NCI-H146 (cell line): Measurements from ENCODE around the gene MYH9.
"Not testable (repeated sequence)": the region's sequence is repeated elsewhere in the genome, so short reads cannot be mapped to it uniquely, and the experiment has no call there.

ENCODE experiments used
- DNase-seq: peaks from one replicate; lab custom pipeline; 2025; lab: John Stamatoyannopoulos, UW

The MYH9 gene

GRCh38 chr22:36267058-36267457 is 120.7 kb downstream of the MYH9 start:
- DNase-seq: no peak

GRCh38 chr22:36263886-36264664 is 123.7 kb downstream of the MYH9 start:
- not testable (repeated sequence) for DNase-seq

- not testable (repeated sequence) for DNase-seq
These were observed 124.5 kb downstream of the MYH9 start for GRCh38 chr22:36263216-36263673.

GRCh38 chr22:36262307-36262706 is 125.5 kb downstream of the MYH9 start:
- not testable (repeated sequence) for DNase-seq

GRCh38 chr22:36261675-36262074 is 126.1 kb downstream of the MYH9 start:
- not testable (repeated sequence) for DNase-seq

- DNase-seq: no peak
These were observed 128.0 kb downstream of the MYH9 start for GRCh38 chr22:36259615-36260300.

- peak; percentile 20 for DNase-seq
These were observed 128.8 kb downstream of the MYH9 start for GRCh38 chr22:36258701-36259614.

- DNase-seq: peak; percentile 11
These were observed 129.7 kb downstream of the MYH9 start for GRCh38 chr22:36257948-36258670.

GRCh38 chr22:36257308-36257707 is 130.5 kb downstream of the MYH9 start:
- DNase-seq: no peak

- DNase-seq: no peak
These were observed 131.3 kb downstream of the MYH9 start for GRCh38 chr22:36256478-36256877.

GRCh38 chr22:36255572-36255971 is 132.2 kb downstream of the MYH9 start:
- not testable (repeated sequence) for DNase-seq

GRCh38 chr22:36253523-36254490 is 134.0 kb downstream of the MYH9 start:
- DNase-seq: no peak

- DNase-seq: no peak
These were observed 134.8 kb downstream of the MYH9 start, which contains the start of gene APOL1 for GRCh38 chr22:36252754-36253522. TSS of gene APOL1 (plus strand) at chr22:36253133. CDS start at chr22:36254956, 1,823 bp downstream.

GRCh38 chr22:36251979-36252608 is 135.7 kb downstream of the MYH9 start:
- DNase-seq: not testable (repeated sequence)

GRCh38 chr22:36250292-36250960 is 137.3 kb downstream of the MYH9 start:
- DNase-seq: not testable (repeated sequence)

GRCh38 chr22:36249160-36249559 is 138.6 kb downstream of the MYH9 start:
- no peak for DNase-seq

GRCh38 chr22:36247955-36248354 is 139.8 kb downstream of the MYH9 start:
- DNase-seq: no peak

- DNase-seq: no peak
These were observed 141.0 kb downstream of the MYH9 start for GRCh38 chr22:36246718-36247117.
